SU-DHL-6 (cell line): ENCODE measurements around the gene UBE2E2.

Source experiments
- CTCF ChIP-seq: fragments of 200-600 bp; sonication (generic); IDR thresholded peaks from one replicate; pipeline ENCODE4 v1.5.1; 2017; ENCODE audit warnings: antibody characterized with exemption, mild to moderate bottlenecking, low read length, moderate library complexity; ENCODE audit not compliant: insufficient read depth, poor library complexity, severe bottlenecking
- EZH2phosphoT487 ChIP-seq: fragments of 200-600 bp; sonication (generic), shearing (Covaris generic); conservative IDR thresholded peaks from 2 replicates; pipeline ENCODE4 v1.6.1; 2018; ENCODE audit warnings: mild to moderate bottlenecking, antibody characterized with exemption, low read length, moderate library complexity, mixed read lengths

- TF ChIP-seq CTCF (no peak), EZH2phosphoT487 (no peak)
These were observed 199.8 kb downstream of the UBE2E2 start for GRCh38 chr3:23402728-23403492.
